ENCODE measurements around the gene DEGS1.

- TF ChIP-seq CTCF (conservative IDR thresholded peaks at IDR 0.05 in 1 of 2, IDR thresholded peaks at IDR 0.05 in 1 of 2; ENCODE audit: low read depth in 1 of 2, low read length in 2 of 2) (no peak), EZH2 (IDR thresholded peaks at IDR 0.05; ENCODE audit: low read length, missing control alignments) (no peak)
These were observed 2.1 kb upstream of the DEGS1 start for GRCh38 chr1:224180783-224181452.

All from fibroblast of lung (primary cell).